ENCODE results near the gene UACA. TPM values are rescaled to one million over a fixed set of nuclear protein-coding genes. Genes with fewer than 3 reads are reported as not detected.
"Not testable (repeated sequence)": the region's sequence is repeated elsewhere in the genome, so short reads cannot be mapped to it uniquely, and the experiment has no call there.

The UACA gene
- total and polyA plus RNA-seq, 3 donors from 2014 or later, result 10.2 to 65.1 (median 56.9) TPM

DNA sequence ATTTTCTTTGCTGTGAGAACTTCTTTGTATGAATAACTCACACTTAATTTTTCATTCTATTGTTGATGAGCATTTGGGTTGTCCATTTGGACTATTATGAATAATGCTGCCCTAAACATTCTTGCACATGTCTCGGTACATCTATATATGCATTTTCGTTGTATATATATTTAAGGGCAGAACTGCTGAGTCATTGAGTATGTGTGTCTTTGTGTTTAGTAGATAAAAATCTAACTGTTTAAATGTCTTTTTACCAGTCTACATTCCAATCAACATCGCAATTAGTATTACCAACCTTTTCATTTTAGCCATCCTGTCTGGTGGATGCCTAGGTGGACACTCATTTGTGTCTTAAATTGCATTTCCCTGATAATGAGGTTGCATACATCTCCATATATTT, 144.4 kb downstream of the UACA start:
- no peak for DNase-seq
- Histone ChIP-seq H3K4me3 (no peak overlapping the region), H3K27ac (no peak overlapping the region), H3K9me3 (no peaks in the 10 kb centered on the region), H3K27me3 (no peaks in the 10 kb centered on the region), H3K36me3 (ENCODE audit: low read depth, missing control alignments) (no peaks in the 10 kb centered on the region), H3K4me1 (no peaks in the 10 kb centered on the region)
- WGBS, 2 donors, result 82 to 87% methylated on average over 3 of the region's 3 CpGs
- no peak for TF ChIP-seq POLR2A (IDR thresholded peaks at IDR 0.05)
- TF ChIP-seq, protein P1, sequence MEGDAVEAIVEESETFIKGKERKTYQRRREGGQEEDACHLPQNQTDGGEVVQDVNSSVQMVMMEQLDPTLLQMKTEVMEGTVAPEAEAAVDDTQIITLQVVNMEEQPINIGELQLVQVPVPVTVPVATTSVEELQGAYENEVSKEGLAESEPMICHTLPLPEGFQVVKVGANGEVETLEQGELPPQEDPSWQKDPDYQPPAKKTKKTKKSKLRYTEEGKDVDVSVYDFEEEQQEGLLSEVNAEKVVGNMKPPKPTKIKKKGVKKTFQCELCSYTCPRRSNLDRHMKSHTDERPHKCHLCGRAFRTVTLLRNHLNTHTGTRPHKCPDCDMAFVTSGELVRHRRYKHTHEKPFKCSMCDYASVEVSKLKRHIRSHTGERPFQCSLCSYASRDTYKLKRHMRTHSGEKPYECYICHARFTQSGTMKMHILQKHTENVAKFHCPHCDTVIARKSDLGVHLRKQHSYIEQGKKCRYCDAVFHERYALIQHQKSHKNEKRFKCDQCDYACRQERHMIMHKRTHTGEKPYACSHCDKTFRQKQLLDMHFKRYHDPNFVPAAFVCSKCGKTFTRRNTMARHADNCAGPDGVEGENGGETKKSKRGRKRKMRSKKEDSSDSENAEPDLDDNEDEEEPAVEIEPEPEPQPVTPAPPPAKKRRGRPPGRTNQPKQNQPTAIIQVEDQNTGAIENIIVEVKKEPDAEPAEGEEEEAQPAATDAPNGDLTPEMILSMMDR (IDR thresholded peaks at IDR 0.05), result no peak
- intact Hi-C loops (cut with DNase I; ENCODE audit: low total_unique reads), result no loop called here

DNA sequence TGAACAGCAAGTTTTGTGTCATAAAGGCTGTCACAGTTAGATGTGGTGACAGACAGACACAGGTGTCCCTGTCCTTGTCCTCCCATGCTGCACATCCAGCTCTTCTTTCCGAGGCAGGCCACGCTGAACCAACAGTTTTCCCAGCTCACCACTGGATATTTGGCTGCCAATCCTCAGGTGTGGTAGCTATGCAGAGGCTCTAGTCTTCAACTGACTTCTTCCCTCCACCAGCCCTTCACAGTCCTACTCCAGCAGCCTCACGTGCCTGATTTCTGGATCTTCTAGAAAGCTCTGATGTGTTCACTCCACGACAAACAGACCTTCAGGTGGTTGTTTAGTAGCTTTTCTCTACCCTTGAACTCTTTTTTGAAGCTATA, 145.5 kb downstream of the UACA start:
- Histone ChIP-seq H3K27ac (no peak overlapping the region), H3K9me3 (no peaks in the 10 kb centered on the region), H3K4me1 (no peaks in the 10 kb centered on the region), H3K4me3 (no peak overlapping the region), H3K36me3 (ENCODE audit: low read depth, missing control alignments) (no peaks in the 10 kb centered on the region), H3K27me3 (no peaks in the 10 kb centered on the region)
- WGBS, 2 donors, result 93% methylated on average over 4 of the region's 4 CpGs
- intact Hi-C loops (cut with DNase I; ENCODE audit: low total_unique reads), result no loop called here
- DNase-seq, result no peak
- TF ChIP-seq POLR2A (IDR thresholded peaks at IDR 0.05), result no peak
- TF ChIP-seq, protein P1 (IDR thresholded peaks at IDR 0.05), result no peak

DNA sequence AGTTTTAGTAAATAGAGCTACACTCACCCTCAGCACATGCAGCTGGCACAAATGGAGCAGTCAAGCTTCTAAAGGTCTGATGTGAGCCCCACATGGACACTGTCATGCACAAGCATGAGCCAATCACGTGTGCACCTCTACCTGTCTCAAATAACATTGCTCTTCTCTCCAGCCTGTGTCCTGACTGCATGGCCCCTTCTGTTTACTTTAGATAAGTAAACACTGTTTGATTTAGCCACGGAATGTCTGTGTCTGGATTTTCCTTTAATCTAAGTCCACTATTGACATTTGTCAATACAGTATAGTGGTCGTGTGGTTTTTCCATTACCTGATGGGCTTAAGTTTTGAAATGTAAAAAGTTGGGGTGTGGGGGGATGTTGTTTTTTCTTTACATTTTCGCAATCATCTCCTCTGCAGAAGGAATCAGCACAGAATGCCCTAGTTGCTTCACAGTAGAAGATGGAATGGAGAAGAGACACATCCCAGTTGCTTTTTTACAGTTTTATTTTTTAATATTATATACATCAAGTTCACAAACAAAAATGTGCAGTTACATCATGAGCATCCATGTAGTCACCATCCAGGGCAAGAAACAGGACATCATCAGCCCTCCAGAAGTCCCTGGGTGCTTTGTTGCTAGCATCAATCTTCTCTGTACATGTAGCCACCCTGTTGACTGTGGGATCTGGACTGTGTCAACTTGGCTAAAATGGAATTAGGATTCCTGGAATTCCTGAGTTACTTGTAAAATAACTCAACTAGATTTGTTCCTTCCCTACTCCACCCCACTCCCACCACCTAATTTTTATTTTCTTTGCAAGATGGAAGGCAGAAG, 146.1 kb downstream of the UACA start:
- TF ChIP-seq POLR2A (IDR thresholded peaks at IDR 0.05), result no peak
- TF ChIP-seq, protein P1 (IDR thresholded peaks at IDR 0.05), result no peak
- H3K9me3 ChIP-seq, result no peaks in the 10 kb centered on the region
- WGBS, 2 donors, result 78 to 89% methylated on average over 4 of the region's 4 CpGs
- no peaks in the 10 kb centered on the region for H3K27me3 ChIP-seq
- DNase-seq, result no peak
- intact Hi-C loops (cut with DNase I; ENCODE audit: low total_unique reads), result no loop called here
- no peaks in the 10 kb centered on the region for H3K36me3 ChIP-seq (ENCODE audit: low read depth, missing control alignments)
- H3K4me1 ChIP-seq, result no peaks in the 10 kb centered on the region
- no peak overlapping the region for H3K27ac ChIP-seq
- no peak overlapping the region for H3K4me3 ChIP-seq

DNA sequence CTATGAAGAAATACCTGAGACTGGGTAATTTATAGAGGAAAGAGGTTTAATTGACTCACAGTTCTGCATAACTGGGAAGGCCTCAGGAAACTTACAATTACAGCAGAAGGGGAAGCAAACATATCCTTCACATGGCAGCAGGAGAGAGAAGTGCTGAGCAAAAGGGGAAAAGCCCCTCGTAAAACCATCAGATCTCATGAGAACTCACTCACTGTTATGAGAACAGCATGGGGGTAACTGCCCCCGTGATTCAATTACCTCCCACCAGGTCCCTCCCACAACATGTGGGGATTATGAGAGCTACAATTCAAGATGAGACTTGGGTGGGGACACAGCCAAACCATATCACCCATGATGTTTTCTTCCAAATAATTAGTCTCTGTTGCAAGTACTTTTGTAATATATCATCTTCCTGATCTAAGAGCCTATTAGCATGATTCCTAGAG, 147.0 kb downstream of the UACA start:
- H3K27ac ChIP-seq; DNase-seq; H3K4me1 ChIP-seq; H3K27me3 ChIP-seq; intact Hi-C loops (cut with DNase I; ENCODE audit: low total_unique reads); H3K9me3 ChIP-seq; H3K36me3 ChIP-seq (ENCODE audit: low read depth, missing control alignments); H3K4me3 ChIP-seq: not testable (repeated sequence)
- 76 to 80% methylated on average over 2 of the region's 2 CpGs for WGBS, 2 donors

DNA sequence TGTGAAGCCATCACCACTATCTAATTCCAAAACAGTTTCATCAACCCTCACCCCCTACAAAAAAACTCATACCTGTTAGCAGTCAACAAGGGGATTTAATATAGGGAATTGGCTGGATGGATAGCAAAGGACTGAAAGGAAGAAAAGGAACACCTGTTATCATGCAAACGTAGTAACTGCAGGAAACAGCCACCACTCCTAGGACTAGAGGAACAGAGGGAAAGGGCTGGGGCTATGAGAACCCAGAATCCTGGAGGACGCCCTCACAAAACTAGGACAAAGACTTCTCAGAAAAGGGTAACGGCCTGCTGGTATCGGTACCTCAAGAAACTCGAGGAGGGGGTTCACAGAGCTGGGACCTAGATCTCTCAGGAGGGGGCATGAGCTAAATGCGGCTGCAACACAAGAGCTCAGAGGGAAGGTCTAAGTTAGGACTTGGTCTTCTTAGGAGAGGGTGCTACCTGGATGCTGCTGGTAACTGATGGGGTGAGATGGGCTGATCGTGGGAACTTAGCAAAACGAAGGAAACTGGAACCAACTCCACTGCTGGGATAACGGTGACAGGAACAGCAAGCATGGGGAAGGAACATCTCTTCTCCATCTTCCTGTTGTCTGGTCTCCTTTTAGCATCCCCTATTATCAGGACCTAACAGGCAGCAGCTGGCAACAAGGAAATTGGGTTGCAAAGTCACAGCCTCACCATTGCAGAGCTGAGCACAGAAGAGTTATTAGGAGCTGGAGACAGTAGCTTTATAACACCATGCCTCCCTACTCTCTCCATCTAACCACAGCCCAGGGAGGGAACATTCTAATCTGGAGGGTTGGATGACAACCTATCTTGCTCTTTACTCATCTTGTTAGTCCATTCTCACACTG, 147.7 kb downstream of the UACA start:
- no peak overlapping the region for H3K4me3 ChIP-seq
- no peaks in the 10 kb centered on the region for H3K9me3 ChIP-seq
- H3K27me3 ChIP-seq, result no peaks in the 10 kb centered on the region
- WGBS, 2 donors, result 92% methylated on average over 9 of the region's 9 CpGs
- no peaks in the 10 kb centered on the region for H3K4me1 ChIP-seq
- no peaks in the 10 kb centered on the region for H3K36me3 ChIP-seq (ENCODE audit: low read depth, missing control alignments)
- no peak for DNase-seq
- intact Hi-C loops (cut with DNase I; ENCODE audit: low total_unique reads), result no loop called here
- TF ChIP-seq, protein P1 (IDR thresholded peaks at IDR 0.05), result no peak
- no peak for TF ChIP-seq POLR2A (IDR thresholded peaks at IDR 0.05)
- no peak overlapping the region for H3K27ac ChIP-seq
